ENCODE data around the gene RHBDF2.
"Not testable (repeated sequence)": the region's sequence is repeated elsewhere in the genome, so short reads cannot be mapped to it uniquely, and the experiment has no call there.

Gene RHBDF2

GRCh38 chr17:76508472-76509063 lies 7.3 kb upstream of the RHBDF2 start:
- H3K4me1 ChIP-seq (ENCODE audit: control insufficient read depth, insufficient read depth, low read length); H3K9me3 ChIP-seq (ENCODE audit: control insufficient read depth in 2 of 2, low read length in 2 of 2); H3K9ac ChIP-seq (ENCODE audit: low read length in 2 of 2); H3K27ac ChIP-seq (ENCODE audit: low read length); H3K4me3 ChIP-seq (ENCODE audit: low read length in 2 of 2); H3K36me3 ChIP-seq (ENCODE audit: control insufficient read depth in 2 of 2, insufficient read depth in 2 of 2, low read length in 2 of 2): not testable (repeated sequence)
- H3K27me3 ChIP-seq (ENCODE audit: control insufficient read depth in 1 of 2, insufficient read depth in 2 of 2, low read length in 2 of 2): peaks cover 6 to 12% of the 10 kb centered on the region in 2 donors

DNA sequence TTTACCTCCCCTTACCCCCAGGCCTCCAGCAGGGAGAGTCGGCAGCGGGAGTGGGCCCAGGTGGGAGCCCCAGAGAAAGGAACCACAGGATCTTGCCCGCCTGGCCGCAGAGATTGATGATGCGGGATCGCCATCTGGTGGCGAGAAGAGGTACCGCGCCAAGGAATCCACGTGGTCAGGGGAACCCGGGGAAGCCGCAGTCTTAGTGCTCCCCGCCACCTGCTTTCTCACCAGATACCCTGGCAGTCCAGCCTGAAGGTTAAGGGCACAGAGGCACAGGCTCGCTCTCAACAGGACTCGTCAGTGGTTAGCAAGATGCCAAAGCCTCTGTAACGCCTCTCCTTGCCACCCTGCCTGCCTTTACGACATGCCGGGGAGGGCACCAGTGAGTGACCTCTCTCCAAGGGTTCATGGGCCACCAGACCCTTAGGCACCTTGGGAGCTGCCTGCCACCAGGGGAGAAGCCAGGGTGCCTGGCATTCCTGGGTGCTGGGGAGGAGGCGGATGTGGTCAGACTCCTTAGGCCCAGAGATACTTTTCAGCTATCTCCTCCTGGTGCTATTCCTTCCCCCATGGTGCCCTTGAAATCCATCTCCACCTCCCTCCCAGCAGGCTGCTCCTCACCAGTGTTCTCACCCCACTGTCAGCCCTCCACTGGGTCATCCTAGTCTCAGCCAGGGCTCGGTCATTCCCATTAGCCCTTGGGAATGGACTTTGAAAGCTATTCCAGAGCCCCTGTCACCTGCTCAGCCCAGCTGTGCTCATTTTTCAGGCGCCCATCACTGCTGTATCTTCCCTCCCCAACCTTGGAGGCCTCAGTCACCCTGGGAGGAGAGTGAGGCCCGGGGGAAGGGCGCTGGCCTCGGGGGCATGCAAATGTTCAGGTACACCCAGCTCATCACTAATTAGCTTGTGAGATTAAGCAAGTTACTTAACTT lies 5.5 kb upstream of the RHBDF2 start:
- H3K27me3 ChIP-seq (ENCODE audit: control insufficient read depth in 1 of 2, insufficient read depth in 2 of 2, low read length in 2 of 2): peaks cover 6 to 12% of the 10 kb centered on the region in 2 donors
- peaks cover 13% of the 10 kb centered on the region for H3K4me1 ChIP-seq (ENCODE audit: control insufficient read depth, insufficient read depth, low read length)
- H3K27ac ChIP-seq (ENCODE audit: low read length): no peak overlapping the region
- no peak overlapping the region for H3K9ac ChIP-seq (ENCODE audit: low read length in 2 of 2)
- H3K36me3 ChIP-seq (ENCODE audit: control insufficient read depth in 2 of 2, insufficient read depth in 2 of 2, low read length in 2 of 2): no peaks in the 10 kb centered on the region
- no peak overlapping the region for H3K4me3 ChIP-seq (ENCODE audit: low read length in 2 of 2)
- no peaks in the 10 kb centered on the region for H3K9me3 ChIP-seq (ENCODE audit: control insufficient read depth in 2 of 2, low read length in 2 of 2)

- H3K27me3 ChIP-seq (ENCODE audit: control insufficient read depth in 1 of 2, insufficient read depth in 2 of 2, low read length in 2 of 2): peaks cover 6 to 10% of the 10 kb centered on the region in 2 donors
- H3K27ac ChIP-seq (ENCODE audit: low read length): no peak overlapping the region
- peaks cover 37% of the 10 kb centered on the region for H3K4me1 ChIP-seq (ENCODE audit: control insufficient read depth, insufficient read depth, low read length)
- no peak overlapping the region for H3K4me3 ChIP-seq (ENCODE audit: low read length in 2 of 2)
- no peaks in the 10 kb centered on the region for H3K9me3 ChIP-seq (ENCODE audit: control insufficient read depth in 2 of 2, low read length in 2 of 2)
- H3K36me3 ChIP-seq (ENCODE audit: control insufficient read depth in 2 of 2, insufficient read depth in 2 of 2, low read length in 2 of 2): no peaks in the 10 kb centered on the region
- H3K9ac ChIP-seq (ENCODE audit: low read length in 2 of 2): no peak overlapping the region
These were observed 2.9 kb upstream of the RHBDF2 start for GRCh38 chr17:76504117-76504516.

GRCh38 chr17:76502341-76503211 lies 1.4 kb upstream of the RHBDF2 start:
- peaks cover 50% of the 10 kb centered on the region for H3K4me1 ChIP-seq (ENCODE audit: control insufficient read depth, insufficient read depth, low read length)
- no peak overlapping the region for H3K9ac ChIP-seq (ENCODE audit: low read length in 2 of 2)
- no peaks in the 10 kb centered on the region for H3K36me3 ChIP-seq (ENCODE audit: control insufficient read depth in 2 of 2, insufficient read depth in 2 of 2, low read length in 2 of 2)
- no peak overlapping the region for H3K27ac ChIP-seq (ENCODE audit: low read length)
- no peak overlapping the region for H3K4me3 ChIP-seq (ENCODE audit: low read length in 2 of 2)
- no peaks in the 10 kb centered on the region for H3K9me3 ChIP-seq (ENCODE audit: control insufficient read depth in 2 of 2, low read length in 2 of 2)
- peaks cover 6 to 7% of the 10 kb centered on the region in 2 donors for H3K27me3 ChIP-seq (ENCODE audit: control insufficient read depth in 1 of 2, insufficient read depth in 2 of 2, low read length in 2 of 2)

GRCh38 chr17:76501827-76502307 lies 644 bp upstream of the RHBDF2 start:
- Histone ChIP-seq H3K27me3 (ENCODE audit: control insufficient read depth in 1 of 2, insufficient read depth in 2 of 2, low read length in 2 of 2) (peaks cover 2 to 4% of the 10 kb centered on the region in 2 donors), H3K4me1 (ENCODE audit: control insufficient read depth, insufficient read depth, low read length) (peaks cover 56% of the 10 kb centered on the region), H3K9ac (ENCODE audit: low read length in 2 of 2) (peak overlapping the region; percentile 60 to 71), H3K36me3 (ENCODE audit: control insufficient read depth in 2 of 2, insufficient read depth in 2 of 2, low read length in 2 of 2) (no peaks in the 10 kb centered on the region), H3K9me3 (ENCODE audit: control insufficient read depth in 2 of 2, low read length in 2 of 2) (no peaks in the 10 kb centered on the region), H3K4me3 (ENCODE audit: low read length in 2 of 2) (peak overlapping the region; percentile 59 to 74), H3K27ac (ENCODE audit: low read length) (peak overlapping the region; percentile 60)

DNA sequence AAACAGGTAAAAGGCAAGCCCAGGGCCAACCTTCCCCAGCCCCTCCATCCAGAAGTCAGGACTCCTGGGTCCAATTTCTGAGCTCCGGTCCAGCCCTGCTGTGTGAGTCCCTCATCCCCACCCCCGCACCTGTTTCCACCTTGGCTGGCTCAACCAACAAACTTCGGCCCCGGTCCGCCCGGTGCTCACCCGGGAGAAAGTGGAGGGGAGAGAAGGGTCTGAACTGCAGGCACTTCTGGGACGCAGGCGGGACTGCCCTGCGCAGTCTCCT lies 541 bp downstream of the RHBDF2 start:
- Histone ChIP-seq H3K4me3 (ENCODE audit: low read length in 2 of 2) (peak overlapping the region; percentile 39 to 74), H3K27ac (ENCODE audit: low read length) (peak overlapping the region; percentile 37), H3K36me3 (ENCODE audit: control insufficient read depth in 2 of 2, insufficient read depth in 2 of 2, low read length in 2 of 2) (no peaks in the 10 kb centered on the region), H3K4me1 (ENCODE audit: control insufficient read depth, insufficient read depth, low read length) (peaks cover 53% of the 10 kb centered on the region), H3K27me3 (ENCODE audit: control insufficient read depth in 1 of 2, insufficient read depth in 2 of 2, low read length in 2 of 2) (no peaks in the 10 kb centered on the region), H3K9ac (ENCODE audit: low read length in 2 of 2) (peak overlapping the region; percentile 42 to 54), H3K9me3 (ENCODE audit: control insufficient read depth in 2 of 2, low read length in 2 of 2) (no peaks in the 10 kb centered on the region)

GRCh38 chr17:76500074-76500746 lies 1.0 kb downstream of the RHBDF2 start:
- Histone ChIP-seq H3K27ac (ENCODE audit: low read length) (no peak overlapping the region), H3K9ac (ENCODE audit: low read length in 2 of 2) (peak overlapping the region in 1 of 2 donors; percentile 54), H3K4me3 (ENCODE audit: low read length in 2 of 2) (peak overlapping the region; percentile 39 to 74)

DNA sequence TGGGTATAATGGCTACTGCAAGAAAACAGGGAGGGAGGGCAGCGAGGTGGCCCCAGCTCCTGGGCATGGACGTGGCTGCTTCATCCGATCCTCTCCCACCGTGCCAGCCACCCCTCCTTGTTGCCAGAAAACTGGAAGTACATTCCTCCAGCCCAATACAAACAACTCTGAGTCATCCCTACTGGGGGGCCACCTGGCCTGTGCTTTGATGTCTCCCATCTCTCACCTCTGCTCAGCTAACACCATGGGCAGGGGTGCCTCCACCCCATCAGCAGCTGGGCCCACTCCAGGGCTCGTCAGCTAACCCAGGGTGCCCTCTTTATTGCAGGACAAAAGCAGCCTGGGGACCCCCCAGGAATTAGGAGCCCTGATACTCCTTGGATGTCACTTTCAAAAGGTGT lies 2.0 kb downstream of the RHBDF2 start:
- no peaks in the 10 kb centered on the region for H3K27me3 ChIP-seq (ENCODE audit: control insufficient read depth in 1 of 2, insufficient read depth in 2 of 2, low read length in 2 of 2)
- peaks cover 53% of the 10 kb centered on the region for H3K4me1 ChIP-seq (ENCODE audit: control insufficient read depth, insufficient read depth, low read length)
- no peaks in the 10 kb centered on the region for H3K36me3 ChIP-seq (ENCODE audit: control insufficient read depth in 2 of 2, insufficient read depth in 2 of 2, low read length in 2 of 2)
- no peak overlapping the region for H3K9ac ChIP-seq (ENCODE audit: low read length in 2 of 2)
- H3K4me3 ChIP-seq (ENCODE audit: low read length in 2 of 2): no peak overlapping the region
- peak overlapping the region; percentile 75 for H3K27ac ChIP-seq (ENCODE audit: low read length)
- H3K9me3 ChIP-seq (ENCODE audit: control insufficient read depth in 2 of 2, low read length in 2 of 2): no peaks in the 10 kb centered on the region

More at GRCh38 chr17:76500074-76500746, 1.0 kb downstream of the RHBDF2 start:
- Histone ChIP-seq H3K9me3 (ENCODE audit: control insufficient read depth in 2 of 2, low read length in 2 of 2) (no peaks in the 10 kb centered on the region), H3K4me1 (ENCODE audit: control insufficient read depth, insufficient read depth, low read length) (peaks cover 53% of the 10 kb centered on the region), H3K36me3 (ENCODE audit: control insufficient read depth in 2 of 2, insufficient read depth in 2 of 2, low read length in 2 of 2) (no peaks in the 10 kb centered on the region), H3K27me3 (ENCODE audit: control insufficient read depth in 1 of 2, insufficient read depth in 2 of 2, low read length in 2 of 2) (no peaks in the 10 kb centered on the region)

- peak overlapping the region; percentile 75 for H3K27ac ChIP-seq (ENCODE audit: low read length)
- no peaks in the 10 kb centered on the region for H3K27me3 ChIP-seq (ENCODE audit: control insufficient read depth in 1 of 2, insufficient read depth in 2 of 2, low read length in 2 of 2)
- no peaks in the 10 kb centered on the region for H3K36me3 ChIP-seq (ENCODE audit: control insufficient read depth in 2 of 2, insufficient read depth in 2 of 2, low read length in 2 of 2)
- no peaks in the 10 kb centered on the region for H3K9me3 ChIP-seq (ENCODE audit: control insufficient read depth in 2 of 2, low read length in 2 of 2)
- H3K9ac ChIP-seq (ENCODE audit: low read length in 2 of 2): peak overlapping the region; percentile 2 to 62
- H3K4me3 ChIP-seq (ENCODE audit: low read length in 2 of 2): no peak overlapping the region
- H3K4me1 ChIP-seq (ENCODE audit: control insufficient read depth, insufficient read depth, low read length): peaks cover 53% of the 10 kb centered on the region
These were observed 2.4 kb downstream of the RHBDF2 start for GRCh38 chr17:76498876-76499251.
